T-cell (primary cell): ENCODE measurements around the gene PDE4A. TPM values are rescaled to one million over a fixed set of nuclear protein-coding genes. Genes with fewer than 3 reads are reported as not detected.

ENCODE experiments used
- ATAC-seq, 4 experiments: fragments of 200-7000 bp in 3 of 4; fragments of 150-1000 bp in 1 of 4; cut with Tn5 transposase; replicated peaks in 1 of 4; 1 replicate in 3 of 4; 2 replicates in 1 of 4; pipeline ENCODE4 v1.10.0; 2021; ENCODE audit warnings: moderate library complexity in 3 of 4, mild to moderate bottlenecking in 2 of 4, moderate number of reproducible peaks in 1 of 4
- CTCF ChIA-PET, 2 donors: fragments of 300-600 bp; sonication (Branson Sonifier 250); formaldehyde crosslinking; loops; one replicate each; lab custom pipeline; 2022; ENCODE audit warnings: antibody characterized with exemption in 2 of 2; lab: Charles Lee
- POLR2A ChIA-PET, 2 donors: fragments of 300-600 bp; sonication (Branson Sonifier 250); formaldehyde crosslinking; loops; one replicate each; lab custom pipeline; 2022; ENCODE audit warnings: antibody characterized with exemption in 2 of 2; lab: Charles Lee
- DNase-seq, 35 experiments: peaks; one replicate each; pipeline versions ENCODE4 v3.0.0 to v3.0.0-alpha.2; 2013 to 2023
- H3K27ac ChIP-seq: one replicate; pipeline ENCODE4 v1.5.1; 2013; ENCODE audit warnings: low read length
- H3K27me3 ChIP-seq, 2 experiments: replicated peaks in 1 of 2; 1 replicate in 1 of 2; 2 replicates in 1 of 2; pipeline versions ENCODE4 v1.6.1 to v1.7.0; 2013; ENCODE audit warnings: low read length in 1 of 2, mixed read lengths in 1 of 2; ENCODE audit not compliant: control insufficient read depth in 2 of 2, insufficient read depth in 2 of 2; ENCODE audit errors: extremely low read depth in 1 of 2
- H3K36me3 ChIP-seq, 2 donors: 1 replicate in 1 of 2; 2 replicates in 1 of 2; pipeline versions ENCODE4 v1.6.1 to v1.7.0; 2013; ENCODE audit warnings: low read length in 1 of 2; ENCODE audit not compliant: control insufficient read depth in 2 of 2, insufficient read depth in 1 of 2; ENCODE audit errors: extremely low read depth in 1 of 2
- H3K4me1 ChIP-seq, 2 experiments: 1 replicate in 1 of 2; 2 replicates in 1 of 2; pipeline versions ENCODE4 v1.6.1 to v1.7.0; 2013; ENCODE audit warnings: low read length in 2 of 2, mixed read lengths in 1 of 2; ENCODE audit not compliant: insufficient read depth in 2 of 2, control insufficient read depth in 1 of 2; ENCODE audit errors: extremely low read depth in 1 of 2
- H3K4me3 ChIP-seq, 2 donors: 1 replicate in 1 of 2; 2 replicates in 1 of 2; pipeline versions ENCODE4 v1.5.1 to v1.7.0; 2013; ENCODE audit warnings: mild to moderate bottlenecking in 2 of 2, low read length in 1 of 2, moderate library complexity in 1 of 2; ENCODE audit not compliant: control insufficient read depth in 1 of 2; ENCODE audit errors: extremely low read depth in 1 of 2
- H3K9me3 ChIP-seq: 2 replicates; pipeline ENCODE4 v1.7.0; 2013
- H3K27ac Mint-ChIP-seq, 2 donors: one replicate each; pipeline ENCODE4 v1.8.0; 2020 to 2021; ENCODE audit warnings: mild to moderate bottlenecking in 2 of 2, mixed read lengths in 2 of 2
- H3K27me3 Mint-ChIP-seq, 2 donors: one replicate each; pipeline ENCODE4 v1.8.0; 2021 to 2022; ENCODE audit warnings: mixed read lengths in 2 of 2
- H3K36me3 Mint-ChIP-seq: one replicate; pipeline ENCODE4 v1.8.0; 2021; ENCODE audit warnings: mixed read lengths
- H3K4me1 Mint-ChIP-seq, 3 donors: one replicate each; pipeline ENCODE4 v1.8.0; 2020 to 2022; ENCODE audit warnings: mixed read lengths in 3 of 3, mild to moderate bottlenecking in 1 of 3
- H3K4me3 Mint-ChIP-seq, 3 donors: one replicate each; pipeline ENCODE4 v1.8.0; 2020 to 2022; ENCODE audit warnings: mild to moderate bottlenecking in 3 of 3, mixed read lengths in 3 of 3, moderate library complexity in 3 of 3
- H3K9me3 Mint-ChIP-seq, 3 donors: one replicate each; pipeline ENCODE4 v1.8.0; 2020 to 2022; ENCODE audit warnings: mixed read lengths in 3 of 3
- WGBS: methylation state at CpG from one replicate; pipeline ENCODE4 v1.1.5; 2013; ENCODE audit warnings: missing lambda C conversion rate; ENCODE audit not compliant: insufficient coverage; 5-methylcytosine and 5-hydroxymethylcytosine counted together
- total RNA-seq, 35 experiments: library from RNA in 6 of 35; stranded (reverse) in 6 of 35; fragments of 120-200 nt in 1 of 35; gene quantifications; one replicate each; pipeline versions ENCODE4 v1.2.1 to v1.2.4 and lab custom pipeline; 2013 to 2026

Gene PDE4A
- total RNA-seq, 5 donors from 2014 or later (not counting 1 experiment from before 2014, with no cell fraction given): 2.2 to 13.3 (median 6.2) TPM

DNA sequence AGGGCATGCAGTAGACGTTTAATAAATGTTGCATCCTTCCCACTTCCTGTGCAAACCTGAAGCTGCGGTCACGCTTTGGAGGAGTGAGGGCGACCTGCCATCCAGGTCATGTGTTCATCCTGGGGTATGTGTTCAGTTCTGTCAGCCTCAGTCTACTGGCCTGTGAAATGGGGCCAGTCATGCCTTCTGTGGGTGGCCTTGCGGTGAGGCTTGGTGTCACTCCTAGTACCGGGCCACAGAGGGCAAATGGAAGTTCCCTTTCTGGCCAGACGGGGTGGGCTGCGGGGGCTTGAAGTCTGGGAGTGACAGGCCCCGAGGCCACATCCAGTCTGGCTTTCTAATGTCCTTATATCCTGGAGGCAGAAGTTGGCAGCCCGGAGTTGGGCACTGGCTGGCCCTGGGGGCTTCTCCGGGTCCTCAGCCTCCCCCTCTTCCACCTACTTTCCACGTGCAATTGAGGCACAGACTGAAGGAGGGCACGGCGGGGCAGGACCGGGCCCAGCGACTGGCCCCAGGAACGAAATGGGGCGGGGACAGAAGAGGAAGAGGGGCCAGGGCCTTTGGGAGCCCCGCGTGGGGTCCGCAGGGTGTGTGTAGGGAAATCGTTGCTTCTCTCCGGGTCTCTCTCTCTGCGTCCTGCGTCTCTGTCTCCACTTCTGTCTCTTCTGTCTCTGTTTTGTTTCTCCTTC is 11.1 kb downstream of the PDE4A start:
- H3K36me3 ChIP-seq: no peaks in the 10 kb centered on the region
- H3K4me3 Mint-ChIP-seq: peak overlapping the region; percentile 73 to 87 (median 81)
- POLR2A ChIA-PET: interaction anchor here in 1 of 2 donors (0.6 kb wide), 1 partner anchor 12 kb away, joined by 6 read pairs; no protein-coding TSS in a partner anchor
- peaks cover 0 to 67% of the 10 kb centered on the region in 2 experiments for H3K4me1 ChIP-seq
- peaks cover 46 to 64% (median 56%) of the 10 kb centered on the region in 3 donors for H3K4me1 Mint-ChIP-seq
- peak in 1 of 4 experiments; percentile 8 for ATAC-seq
- H3K4me3 ChIP-seq: peak overlapping the region; percentile 35 to 42
- no peaks in the 10 kb centered on the region for H3K9me3 ChIP-seq
- no peaks in the 10 kb centered on the region for H3K9me3 Mint-ChIP-seq
- CTCF ChIA-PET: interaction anchor here in 1 of 2 donors (0.6 to 1.2 kb wide), 5 partner anchors 26 to 536 kb away, joined by 3 to 5 read pairs (median 4); partner anchors contain the start of gene ICAM1
- no peaks in the 10 kb centered on the region for H3K36me3 Mint-ChIP-seq
- H3K27ac Mint-ChIP-seq: peak overlapping the region; percentile 83 to 86
- H3K27me3 Mint-ChIP-seq: peaks cover 34 to 35% of the 10 kb centered on the region in 2 donors
- 7% methylated on average over 7 of the region's 25 CpGs for WGBS
- H3K27ac ChIP-seq: peak overlapping the region; percentile 86
- peak in 22 of 35 experiments; percentile 28 to 76 (median 44) for DNase-seq
- peaks cover 2 to 24% of the 10 kb centered on the region in 2 experiments for H3K27me3 ChIP-seq

GRCh38 chr19:10431943-10432735 is 11.8 kb downstream of the PDE4A start:
- Mint-ChIP-seq H3K27me3 (peaks cover 33% of the 10 kb centered on the region in 2 donors), H3K4me3 (peak overlapping the region; percentile 73 to 87 (median 81)), H3K36me3 (no peaks in the 10 kb centered on the region), H3K4me1 (peaks cover 44 to 59% (median 56%) of the 10 kb centered on the region in 3 donors), H3K27ac (peak overlapping the region; percentile 83 to 86), H3K9me3 (no peaks in the 10 kb centered on the region)
- ChIA-PET CTCF (interaction anchor here in 1 of 2 donors (0.6 to 1.2 kb wide), 5 partner anchors 27 to 535 kb away, joined by 3 to 5 read pairs (median 4); partner anchors contain the start of gene ICAM1), POLR2A (interaction anchor here in 1 of 2 donors (0.6 kb wide), 1 partner anchor 13 kb away, joined by 6 read pairs; no protein-coding TSS in a partner anchor)
- DNase-seq: peak in 34 of 35 experiments; percentile 45 to 83 (median 66)
- 4% methylated on average over 35 of the region's 64 CpGs for WGBS
- Histone ChIP-seq H3K4me3 (peak overlapping the region; percentile 35 to 42), H3K9me3 (no peaks in the 10 kb centered on the region), H3K4me1 (peaks cover 0 to 66% of the 10 kb centered on the region in 2 experiments), H3K27ac (peak overlapping the region; percentile 86), H3K36me3 (no peaks in the 10 kb centered on the region), H3K27me3 (peaks cover 2 to 24% of the 10 kb centered on the region in 2 experiments)
- ATAC-seq: peak; percentile 57 to 72 (median 64)

- H3K27ac ChIP-seq: peak overlapping the region; percentile 57
- no peak for DNase-seq
- peak overlapping the region; percentile 51 to 81 (median 66) for H3K4me3 Mint-ChIP-seq
- no peaks in the 10 kb centered on the region for H3K36me3 Mint-ChIP-seq
- WGBS: 100% methylated on average over 1 of the region's 2 CpGs
- H3K4me1 Mint-ChIP-seq: peaks cover 38 to 53% (median 50%) of the 10 kb centered on the region in 3 donors
- peak overlapping the region in 1 of 2 donors; percentile 42 for H3K4me3 ChIP-seq
- H3K36me3 ChIP-seq: no peaks in the 10 kb centered on the region
- H3K27ac Mint-ChIP-seq: peak overlapping the region; percentile 52 to 73
- no peak for ATAC-seq
- H3K9me3 Mint-ChIP-seq: no peaks in the 10 kb centered on the region
- ChIA-PET CTCF (interaction anchor here in 1 of 2 donors (0.6 kb wide), 1 partner anchor 11 kb away, joined by 3 read pairs; no protein-coding TSS in a partner anchor), POLR2A (no interaction called here)
- H3K4me1 ChIP-seq: peaks cover 0 to 60% of the 10 kb centered on the region in 2 experiments
- H3K27me3 ChIP-seq: peaks cover 2 to 24% of the 10 kb centered on the region in 2 experiments
- no peaks in the 10 kb centered on the region for H3K9me3 ChIP-seq
- peaks cover 30 to 31% of the 10 kb centered on the region in 2 donors for H3K27me3 Mint-ChIP-seq
These were observed 12.4 kb downstream of the PDE4A start for GRCh38 chr19:10432736-10433130.

- POLR2A ChIA-PET: no interaction called here
- WGBS: 84% methylated on average over 8 of the region's 10 CpGs
- CTCF ChIA-PET: interaction anchor here in 1 of 2 donors (0.6 kb wide), 1 partner anchor 10 kb away, joined by 3 read pairs; no protein-coding TSS in a partner anchor
- peaks cover 0 to 56% of the 10 kb centered on the region in 2 experiments for H3K4me1 ChIP-seq
- DNase-seq: no peak
- Mint-ChIP-seq H3K27me3 (peaks cover 30% of the 10 kb centered on the region in 2 donors), H3K27ac (peak overlapping the region; percentile 72 to 73), H3K36me3 (no peaks in the 10 kb centered on the region), H3K9me3 (no peaks in the 10 kb centered on the region), H3K4me1 (peaks cover 34 to 49% (median 46%) of the 10 kb centered on the region in 3 donors), H3K4me3 (peak overlapping the region; percentile 51 to 81 (median 66))
- H3K36me3 ChIP-seq: no peaks in the 10 kb centered on the region
- H3K27ac ChIP-seq: peak overlapping the region; percentile 57
- no peak overlapping the region for H3K4me3 ChIP-seq
- no peak for ATAC-seq
- H3K27me3 ChIP-seq: peaks cover 2 to 24% of the 10 kb centered on the region in 2 experiments
- no peaks in the 10 kb centered on the region for H3K9me3 ChIP-seq
These were observed 12.8 kb downstream of the PDE4A start for GRCh38 chr19:10433131-10433536.

DNA sequence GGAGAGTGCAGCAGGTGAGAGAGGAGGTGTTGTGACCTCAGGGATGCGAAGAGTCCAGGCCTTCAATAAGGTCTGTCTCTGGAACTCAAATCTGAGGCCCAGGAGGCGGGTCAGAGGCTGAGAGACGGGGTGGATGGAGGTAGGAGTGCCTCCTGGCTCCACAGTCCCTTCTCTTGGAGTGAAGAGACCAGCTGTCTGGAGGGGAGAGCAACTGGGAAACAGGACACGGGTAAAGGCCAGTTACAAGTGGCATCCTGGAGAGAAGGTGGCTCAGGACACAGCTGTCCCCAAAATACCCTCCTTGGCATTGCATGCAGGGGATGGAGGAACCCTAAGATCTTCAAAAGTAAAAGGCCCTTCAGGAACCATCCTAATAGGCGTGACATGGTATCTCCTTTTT is 19.2 kb downstream of the PDE4A start:
- ATAC-seq (no peak), DNase-seq (no peak)
- Mint-ChIP-seq H3K27ac (no peak overlapping the region), H3K4me3 (no peak overlapping the region), H3K36me3 (no peaks in the 10 kb centered on the region), H3K27me3 (no peaks in the 10 kb centered on the region), H3K4me1 (peaks cover 0 to 3% (median 2%) of the 10 kb centered on the region in 3 donors), H3K9me3 (no peaks in the 10 kb centered on the region)
- H3K27me3 ChIP-seq: no peaks in the 10 kb centered on the region
- H3K9me3 ChIP-seq: no peaks in the 10 kb centered on the region
- ChIA-PET POLR2A (no interaction called here), CTCF (interaction anchor here in 1 of 2 donors (0.7 kb wide), 1 partner anchor 142 kb away, joined by 3 read pairs; no protein-coding TSS in a partner anchor)
- no peaks in the 10 kb centered on the region for H3K36me3 ChIP-seq
- WGBS: 80% methylated on average over 4 of the region's 5 CpGs
- H3K4me3 ChIP-seq: no peak overlapping the region
- peaks cover 0 to 8% of the 10 kb centered on the region in 2 experiments for H3K4me1 ChIP-seq
- no peak overlapping the region for H3K27ac ChIP-seq

DNA sequence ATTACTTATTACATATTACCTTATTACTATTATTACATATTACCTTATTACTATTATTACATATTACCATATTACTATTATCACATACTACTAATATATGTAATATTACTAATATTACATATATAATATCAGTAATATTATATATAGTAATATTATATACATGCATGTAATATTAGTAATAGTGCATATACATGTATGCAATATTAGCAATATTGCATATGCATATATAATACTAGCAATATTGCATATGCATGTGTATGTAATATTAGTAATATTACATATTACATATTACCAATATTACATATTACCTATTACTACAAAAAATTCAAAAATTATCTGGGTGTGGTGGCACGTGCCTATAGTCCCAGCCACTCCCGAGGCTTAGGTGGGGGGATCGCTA is 22.4 kb downstream of the PDE4A start:
- H3K27ac ChIP-seq: no peak overlapping the region
- no peaks in the 10 kb centered on the region for H3K27me3 Mint-ChIP-seq
- H3K4me1 Mint-ChIP-seq: no peaks in the 10 kb centered on the region
- H3K9me3 Mint-ChIP-seq: no peaks in the 10 kb centered on the region
- H3K36me3 Mint-ChIP-seq: peaks cover 5% of the 10 kb centered on the region
- no peak overlapping the region for H3K27ac Mint-ChIP-seq
- no peak for DNase-seq
- no CpG with 5 or more reads among the region's 3 CpGs for WGBS
- no peaks in the 10 kb centered on the region for H3K27me3 ChIP-seq
- H3K4me3 Mint-ChIP-seq: no peak overlapping the region
- no peaks in the 10 kb centered on the region for H3K9me3 ChIP-seq
- no peak overlapping the region for H3K4me3 ChIP-seq
- no peaks in the 10 kb centered on the region for H3K4me1 ChIP-seq
- POLR2A ChIA-PET: no interaction called here
- peaks cover 0 to 1% of the 10 kb centered on the region in 2 donors for H3K36me3 ChIP-seq
- ATAC-seq: no peak
- CTCF ChIA-PET: no interaction called here
